Right atrium auricular region (tissue), 2 donors: ENCODE measurements around the gene FHDC1. TPM values are rescaled to one million over a fixed set of nuclear protein-coding genes. Genes with fewer than 3 reads are reported as not detected.

ENCODE experiments used
- DNase-seq: peaks from one replicate; pipeline ENCODE4 v3.0.0-alpha.2; 2019; ENCODE audit warnings: low spot score
- H3K27ac ChIP-seq, 2 donors: fragments of 200-600 bp; sonication (generic); 1 replicate in 1 of 2; 2 replicates in 1 of 2; pipeline ENCODE4 v1.5.1; 2016 to 2019
- H3K27me3 ChIP-seq, 2 donors: fragments of 200-600 bp; sonication (generic); one replicate each; pipeline versions ENCODE4 v1.5.1 to v1.6.0; 2017 to 2019
- H3K36me3 ChIP-seq: fragments of 200-600 bp; sonication (generic); one replicate; pipeline ENCODE4 v1.5.1; 2016
- H3K4me1 ChIP-seq, 2 donors: fragments of 200-600 bp; sonication (generic); one replicate each; pipeline versions ENCODE4 v1.5.1 to v1.6.0; 2017 to 2019
- H3K4me3 ChIP-seq, 2 donors: fragments of 200-600 bp; sonication (generic); 1 replicate in 1 of 2; 2 replicates in 1 of 2; pipeline ENCODE4 v1.5.1; 2017 to 2019; ENCODE audit warnings: mild to moderate bottlenecking in 1 of 2, moderate library complexity in 1 of 2
- H3K9me3 ChIP-seq, 2 donors: fragments of 200-600 bp; sonication (generic); one replicate each; pipeline ENCODE4 v1.5.1; 2019
- CTCF ChIP-seq, 2 donors: fragments of 200-600 bp; sonication (generic); IDR thresholded peaks; one replicate each; pipeline ENCODE4 v1.5.1; 2019; ENCODE audit warnings: antibody characterized with exemption in 2 of 2
- total RNA-seq, 2 donors: library from RNA; depleted of rRNA; stranded (reverse); fragments of >200 nt; gene quantifications; one replicate each; pipeline ENCODE4 v1.1.0, GENCODE V29; 2016

The FHDC1 gene
- total RNA-seq, 2 donors from 2014 or later = 0.33 to 0.90 TPM

GRCh38 chr4:153026591-153027346 lies 90.6 kb downstream of the FHDC1 start:
- no peak overlapping the region for H3K27ac ChIP-seq
- no peaks in the 10 kb centered on the region for H3K4me1 ChIP-seq
- no peak for DNase-seq
- TF ChIP-seq CTCF (IDR thresholded peaks at IDR 0.05) = no peak
- no peaks in the 10 kb centered on the region for H3K27me3 ChIP-seq
- H3K4me3 ChIP-seq = no peak overlapping the region
- H3K9me3 ChIP-seq = peaks cover 0 to 32% of the 10 kb centered on the region in 2 donors
- H3K36me3 ChIP-seq = no peaks in the 10 kb centered on the region

GRCh38 chr4:153027866-153028265 lies 91.7 kb downstream of the FHDC1 start:
- H3K27me3 ChIP-seq = no peaks in the 10 kb centered on the region
- H3K27ac ChIP-seq = no peak overlapping the region
- no peak for DNase-seq
- H3K36me3 ChIP-seq = no peaks in the 10 kb centered on the region
- no peak for TF ChIP-seq CTCF (IDR thresholded peaks at IDR 0.05)
- peaks cover 0 to 32% of the 10 kb centered on the region in 2 donors for H3K9me3 ChIP-seq
- H3K4me3 ChIP-seq = no peak overlapping the region
- H3K4me1 ChIP-seq = no peaks in the 10 kb centered on the region

- no peak overlapping the region for H3K4me3 ChIP-seq
- no peaks in the 10 kb centered on the region for H3K36me3 ChIP-seq
- no peaks in the 10 kb centered on the region for H3K27me3 ChIP-seq
- H3K4me1 ChIP-seq = no peaks in the 10 kb centered on the region
- peaks cover 0 to 32% of the 10 kb centered on the region in 2 donors for H3K9me3 ChIP-seq
- DNase-seq = no peak
- H3K27ac ChIP-seq = no peak overlapping the region
- no peak for TF ChIP-seq CTCF (IDR thresholded peaks at IDR 0.05)
Observed at GRCh38 chr4:153028535-153028934, 92.4 kb downstream of the FHDC1 start.

Other genes with a start within 250 kb of the FHDC1 start
- gene TIGD4, start 156.6 kb upstream of the FHDC1 start, total RNA-seq = under 1 TPM in 1 of 2 donors, not detected in 1; 0.28 TPM
- gene ARFIP1, start 156.4 kb upstream of the FHDC1 start, total RNA-seq = 10 to 100 TPM; 10.9 to 12.4 TPM